Parathyroid adenoma (tissue), 2 donors: ENCODE measurements around the gene CFB.

ENCODE experiments used
- H2AFZ ChIP-seq: fragments of 300-600 bp; sonication (generic); one replicate; pipeline ENCODE4 v1.7.0; 2017; ENCODE audit warnings: antibody characterized with exemption, mild to moderate bottlenecking
- H3K27ac ChIP-seq: fragments of 300-600 bp; sonication (generic); one replicate; pipeline ENCODE4 v1.7.0; 2017
- H3K27me3 ChIP-seq: fragments of 300-600 bp; sonication (generic); one replicate; pipeline ENCODE4 v1.7.0; 2017; ENCODE audit warnings: low read length; ENCODE audit not compliant: control insufficient read depth, insufficient read depth
- H3K36me3 ChIP-seq: fragments of 300-600 bp; sonication (generic); one replicate; pipeline ENCODE4 v1.7.0; 2017; ENCODE audit warnings: low read length; ENCODE audit not compliant: control insufficient read depth, insufficient read depth
- H3K4me1 ChIP-seq: fragments of 300-600 bp; sonication (generic); one replicate; pipeline ENCODE4 v1.7.0; 2017; ENCODE audit warnings: control low read depth
- H3K4me2 ChIP-seq: fragments of 300-600 bp; sonication (generic); one replicate; pipeline ENCODE4 v1.7.0; 2017; ENCODE audit warnings: low read length
- H3K4me3 ChIP-seq: fragments of 300-600 bp; sonication (generic); one replicate; pipeline ENCODE4 v1.7.0; 2017; ENCODE audit warnings: low read depth, low read length
- H3K79me2 ChIP-seq: fragments of 300-600 bp; sonication (generic); one replicate; pipeline ENCODE4 v1.7.0; 2017; ENCODE audit warnings: control low read depth
- H3K9ac ChIP-seq: fragments of 300-600 bp; sonication (generic); one replicate; pipeline ENCODE4 v1.7.0; 2017; ENCODE audit warnings: mild to moderate bottlenecking
- H3K9me3 ChIP-seq: fragments of 300-600 bp; sonication (generic); one replicate; pipeline ENCODE4 v1.7.0; 2017; ENCODE audit warnings: low read length; ENCODE audit not compliant: control insufficient read depth
- TF ChIP-seq, protein P1 (sequence below): fragments of 300-600 bp; sonication (generic); IDR thresholded peaks from one replicate; pipeline ENCODE4 v1.7.0; 2017; ENCODE audit warnings: antibody characterized with exemption, mild to moderate bottlenecking
- donor health status: primary hyperparathyroidism.

Gene CFB

DNA sequence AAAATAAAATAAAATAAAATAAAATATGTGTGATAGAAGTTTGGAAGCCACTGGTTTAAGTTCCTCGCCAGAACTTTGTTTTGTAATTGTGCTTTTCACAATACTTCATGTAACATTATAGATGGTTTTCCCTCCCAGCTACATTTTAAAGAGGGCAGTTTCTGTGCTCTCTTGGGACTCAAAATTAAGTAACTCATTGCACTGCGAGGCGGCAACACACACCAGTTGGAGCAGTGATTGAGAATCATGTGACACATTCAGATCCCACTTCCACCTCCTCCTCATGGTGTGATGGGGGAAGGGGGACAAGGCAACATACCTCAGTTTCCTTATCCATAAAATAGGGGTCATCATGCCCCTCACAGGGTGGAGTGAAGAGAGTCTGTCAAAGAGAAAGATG lies 10.9 kb upstream of the CFB start:
- H3K4me3 ChIP-seq: no peak overlapping the region
- TF ChIP-seq, protein P1, sequence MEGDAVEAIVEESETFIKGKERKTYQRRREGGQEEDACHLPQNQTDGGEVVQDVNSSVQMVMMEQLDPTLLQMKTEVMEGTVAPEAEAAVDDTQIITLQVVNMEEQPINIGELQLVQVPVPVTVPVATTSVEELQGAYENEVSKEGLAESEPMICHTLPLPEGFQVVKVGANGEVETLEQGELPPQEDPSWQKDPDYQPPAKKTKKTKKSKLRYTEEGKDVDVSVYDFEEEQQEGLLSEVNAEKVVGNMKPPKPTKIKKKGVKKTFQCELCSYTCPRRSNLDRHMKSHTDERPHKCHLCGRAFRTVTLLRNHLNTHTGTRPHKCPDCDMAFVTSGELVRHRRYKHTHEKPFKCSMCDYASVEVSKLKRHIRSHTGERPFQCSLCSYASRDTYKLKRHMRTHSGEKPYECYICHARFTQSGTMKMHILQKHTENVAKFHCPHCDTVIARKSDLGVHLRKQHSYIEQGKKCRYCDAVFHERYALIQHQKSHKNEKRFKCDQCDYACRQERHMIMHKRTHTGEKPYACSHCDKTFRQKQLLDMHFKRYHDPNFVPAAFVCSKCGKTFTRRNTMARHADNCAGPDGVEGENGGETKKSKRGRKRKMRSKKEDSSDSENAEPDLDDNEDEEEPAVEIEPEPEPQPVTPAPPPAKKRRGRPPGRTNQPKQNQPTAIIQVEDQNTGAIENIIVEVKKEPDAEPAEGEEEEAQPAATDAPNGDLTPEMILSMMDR: no peak
- H3K36me3 ChIP-seq: no peaks in the 10 kb centered on the region
- H3K27ac ChIP-seq: no peak overlapping the region
- no peaks in the 10 kb centered on the region for H3K27me3 ChIP-seq
- no peaks in the 10 kb centered on the region for H3K79me2 ChIP-seq
- H3K4me2 ChIP-seq: no peak overlapping the region
- H2AFZ ChIP-seq: no peak overlapping the region
- no peaks in the 10 kb centered on the region for H3K4me1 ChIP-seq
- no peak overlapping the region for H3K9ac ChIP-seq
- no peaks in the 10 kb centered on the region for H3K9me3 ChIP-seq

DNA sequence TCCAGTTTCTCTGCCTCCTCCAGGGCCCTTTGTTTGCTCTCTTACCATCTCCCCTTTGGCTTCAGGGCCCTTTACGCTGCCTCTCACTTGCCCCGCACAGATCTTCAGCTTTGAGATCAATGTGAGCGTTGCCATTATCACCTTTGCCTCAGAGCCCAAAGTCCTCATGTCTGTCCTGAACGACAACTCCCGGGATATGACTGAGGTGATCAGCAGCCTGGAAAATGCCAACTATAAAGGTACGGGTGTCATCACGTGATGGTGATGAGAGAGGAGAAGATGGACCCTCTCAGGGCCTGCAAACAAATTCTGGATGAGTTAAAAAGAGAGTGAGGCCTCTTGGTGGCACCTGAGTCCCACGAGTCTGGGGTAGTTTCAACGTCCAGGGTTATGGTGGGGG lies 10.1 kb upstream of the CFB start:
- Histone ChIP-seq H2AFZ (no peak overlapping the region), H3K4me3 (no peak overlapping the region)
- TF ChIP-seq, protein P1: no peak

DNA sequence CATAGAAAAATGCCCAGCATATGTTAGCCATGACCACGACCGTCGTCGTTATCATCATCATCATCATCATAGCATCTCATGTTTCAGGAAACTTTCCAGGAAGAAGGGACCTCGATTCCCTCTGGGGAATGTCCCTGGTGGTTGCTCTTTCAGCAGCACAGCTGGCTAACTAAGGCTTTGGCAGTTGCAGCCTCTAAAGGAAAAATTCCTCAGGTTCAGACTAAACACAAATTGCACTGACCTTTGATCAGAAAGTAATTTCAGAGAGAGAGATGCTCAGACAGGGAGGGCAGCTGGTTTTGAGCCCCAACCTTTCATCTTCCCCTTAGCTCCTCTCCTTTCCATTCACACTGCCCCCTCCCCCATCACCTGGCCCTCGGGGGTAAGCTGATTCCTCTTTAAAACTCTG lies 5.6 kb upstream of the CFB start:
- no peaks in the 10 kb centered on the region for H3K9me3 ChIP-seq
- peak overlapping the region; percentile 33 for H3K27ac ChIP-seq
- no peak overlapping the region for H3K4me3 ChIP-seq
- H3K4me1 ChIP-seq: peaks cover 16% of the 10 kb centered on the region
- no peak overlapping the region for H3K4me2 ChIP-seq
- H3K79me2 ChIP-seq: no peaks in the 10 kb centered on the region
- H3K36me3 ChIP-seq: no peaks in the 10 kb centered on the region
- TF ChIP-seq, protein P1: no peak
- H2AFZ ChIP-seq: peak overlapping the region; percentile 63
- H3K27me3 ChIP-seq: no peaks in the 10 kb centered on the region
- no peak overlapping the region for H3K9ac ChIP-seq

More for the DNA sequence above, 10.1 kb upstream of the CFB start:
- H3K27me3 ChIP-seq: no peaks in the 10 kb centered on the region
- no peak overlapping the region for H3K9ac ChIP-seq
- H3K4me1 ChIP-seq: peaks cover 8% of the 10 kb centered on the region
- H3K79me2 ChIP-seq: no peaks in the 10 kb centered on the region
- H3K36me3 ChIP-seq: no peaks in the 10 kb centered on the region
- H3K9me3 ChIP-seq: no peaks in the 10 kb centered on the region
- H3K4me2 ChIP-seq: no peak overlapping the region
- H3K27ac ChIP-seq: no peak overlapping the region

DNA sequence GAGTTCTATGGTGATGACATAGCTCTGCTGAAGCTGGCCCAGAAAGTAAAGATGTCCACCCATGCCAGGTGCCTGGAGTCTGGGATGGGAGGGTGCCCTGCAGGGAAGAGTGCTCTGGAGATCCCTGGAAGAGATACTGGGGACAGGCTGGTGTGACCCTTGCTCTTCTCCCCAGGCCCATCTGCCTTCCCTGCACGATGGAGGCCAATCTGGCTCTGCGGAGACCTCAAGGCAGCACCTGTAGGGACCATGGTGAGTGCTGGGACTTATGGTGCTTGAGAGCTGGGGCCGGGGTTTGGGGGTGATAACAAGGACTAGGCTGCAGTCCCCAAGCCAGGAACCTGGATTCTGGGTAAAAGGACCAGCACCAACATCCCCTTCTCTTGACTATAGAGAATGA lies 2.2 kb upstream of the CFB start:
- Histone ChIP-seq H3K27me3 (no peaks in the 10 kb centered on the region), H2AFZ (no peak overlapping the region), H3K4me2 (no peak overlapping the region), H3K27ac (no peak overlapping the region), H3K4me1 (peaks cover 32% of the 10 kb centered on the region), H3K36me3 (no peaks in the 10 kb centered on the region), H3K9ac (no peak overlapping the region), H3K79me2 (peaks cover 6% of the 10 kb centered on the region), H3K4me3 (no peak overlapping the region), H3K9me3 (no peaks in the 10 kb centered on the region)
- TF ChIP-seq, protein P1: no peak

DNA sequence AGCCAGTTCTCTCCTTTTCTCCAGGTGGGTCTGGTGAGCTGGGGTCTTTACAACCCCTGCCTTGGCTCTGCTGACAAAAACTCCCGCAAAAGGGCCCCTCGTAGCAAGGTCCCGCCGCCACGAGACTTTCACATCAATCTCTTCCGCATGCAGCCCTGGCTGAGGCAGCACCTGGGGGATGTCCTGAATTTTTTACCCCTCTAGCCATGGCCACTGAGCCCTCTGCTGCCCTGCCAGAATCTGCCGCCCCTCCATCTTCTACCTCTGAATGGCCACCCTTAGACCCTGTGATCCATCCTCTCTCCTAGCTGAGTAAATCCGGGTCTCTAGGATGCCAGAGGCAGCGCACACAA lies 765 bp upstream of the CFB start:
- Histone ChIP-seq H3K4me3 (peak overlapping the region; percentile 43), H3K9me3 (no peaks in the 10 kb centered on the region), H3K27me3 (no peaks in the 10 kb centered on the region), H3K36me3 (no peaks in the 10 kb centered on the region), H3K79me2 (peaks cover 6% of the 10 kb centered on the region), H3K4me2 (peak overlapping the region; percentile 75), H3K4me1 (peaks cover 43% of the 10 kb centered on the region), H3K9ac (no peak overlapping the region), H3K27ac (peak overlapping the region; percentile 94), H2AFZ (peak overlapping the region; percentile 62)
- TF ChIP-seq, protein P1: no peak
